ENCODE results near the gene SERPINA4.

DNA sequence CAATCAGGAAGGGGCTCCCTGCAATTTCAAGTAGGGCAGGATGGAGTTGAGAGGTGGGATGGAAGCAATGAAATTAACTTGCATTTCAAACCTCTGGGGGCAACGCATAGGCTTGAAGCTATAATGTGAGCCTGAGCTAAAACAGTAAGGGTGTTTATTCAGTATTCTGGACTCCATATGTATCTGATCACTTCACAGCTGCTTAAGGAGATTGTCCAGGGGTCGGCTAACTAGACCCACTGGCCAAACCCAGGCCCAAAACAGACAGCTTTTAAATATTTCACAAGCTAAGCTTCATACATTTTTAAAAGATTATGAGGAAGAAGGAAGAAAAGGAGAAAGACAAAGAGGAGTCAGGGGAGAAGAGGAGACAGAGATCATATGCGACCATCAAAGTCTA lies 44.1 kb downstream of the SERPINA4 start:
- TF ChIP-seq, protein P1, sequence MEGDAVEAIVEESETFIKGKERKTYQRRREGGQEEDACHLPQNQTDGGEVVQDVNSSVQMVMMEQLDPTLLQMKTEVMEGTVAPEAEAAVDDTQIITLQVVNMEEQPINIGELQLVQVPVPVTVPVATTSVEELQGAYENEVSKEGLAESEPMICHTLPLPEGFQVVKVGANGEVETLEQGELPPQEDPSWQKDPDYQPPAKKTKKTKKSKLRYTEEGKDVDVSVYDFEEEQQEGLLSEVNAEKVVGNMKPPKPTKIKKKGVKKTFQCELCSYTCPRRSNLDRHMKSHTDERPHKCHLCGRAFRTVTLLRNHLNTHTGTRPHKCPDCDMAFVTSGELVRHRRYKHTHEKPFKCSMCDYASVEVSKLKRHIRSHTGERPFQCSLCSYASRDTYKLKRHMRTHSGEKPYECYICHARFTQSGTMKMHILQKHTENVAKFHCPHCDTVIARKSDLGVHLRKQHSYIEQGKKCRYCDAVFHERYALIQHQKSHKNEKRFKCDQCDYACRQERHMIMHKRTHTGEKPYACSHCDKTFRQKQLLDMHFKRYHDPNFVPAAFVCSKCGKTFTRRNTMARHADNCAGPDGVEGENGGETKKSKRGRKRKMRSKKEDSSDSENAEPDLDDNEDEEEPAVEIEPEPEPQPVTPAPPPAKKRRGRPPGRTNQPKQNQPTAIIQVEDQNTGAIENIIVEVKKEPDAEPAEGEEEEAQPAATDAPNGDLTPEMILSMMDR (conservative IDR thresholded peaks at IDR 0.05; ENCODE audit: low read depth in 2 of 2) = no peak
- TF ChIP-seq EZH2phosphoT487 (IDR thresholded peaks at IDR 0.05; ENCODE audit: unreplicated experiment) (no peak), EZH2 (IDR thresholded peaks at IDR 0.05; ENCODE audit: low read depth, unreplicated experiment) (no peak), POLR2AphosphoS5 (IDR thresholded peaks at IDR 0.05; ENCODE audit: low read depth) (no peak), CREB1 (CRISPR knock-in tag; IDR thresholded peaks at IDR 0.05; ENCODE audit: low read depth) (no peak), STAT1 (IDR thresholded peaks at IDR 0.05; ENCODE audit: unreplicated experiment) (no peak), NANOG (IDR thresholded peaks at IDR 0.05; ENCODE audit: borderline replicate concordance) (no peak), JUNB (IDR thresholded peaks at IDR 0.05; ENCODE audit: unreplicated experiment) (no peak), ZNF114 (CRISPR knock-in tag; IDR thresholded peaks at IDR 0.05) (no peak), ZNF331 (CRISPR knock-in tag; IDR thresholded peaks at IDR 0.05; ENCODE audit: low read depth) (no peak)
- TF ChIP-seq, protein P2, sequence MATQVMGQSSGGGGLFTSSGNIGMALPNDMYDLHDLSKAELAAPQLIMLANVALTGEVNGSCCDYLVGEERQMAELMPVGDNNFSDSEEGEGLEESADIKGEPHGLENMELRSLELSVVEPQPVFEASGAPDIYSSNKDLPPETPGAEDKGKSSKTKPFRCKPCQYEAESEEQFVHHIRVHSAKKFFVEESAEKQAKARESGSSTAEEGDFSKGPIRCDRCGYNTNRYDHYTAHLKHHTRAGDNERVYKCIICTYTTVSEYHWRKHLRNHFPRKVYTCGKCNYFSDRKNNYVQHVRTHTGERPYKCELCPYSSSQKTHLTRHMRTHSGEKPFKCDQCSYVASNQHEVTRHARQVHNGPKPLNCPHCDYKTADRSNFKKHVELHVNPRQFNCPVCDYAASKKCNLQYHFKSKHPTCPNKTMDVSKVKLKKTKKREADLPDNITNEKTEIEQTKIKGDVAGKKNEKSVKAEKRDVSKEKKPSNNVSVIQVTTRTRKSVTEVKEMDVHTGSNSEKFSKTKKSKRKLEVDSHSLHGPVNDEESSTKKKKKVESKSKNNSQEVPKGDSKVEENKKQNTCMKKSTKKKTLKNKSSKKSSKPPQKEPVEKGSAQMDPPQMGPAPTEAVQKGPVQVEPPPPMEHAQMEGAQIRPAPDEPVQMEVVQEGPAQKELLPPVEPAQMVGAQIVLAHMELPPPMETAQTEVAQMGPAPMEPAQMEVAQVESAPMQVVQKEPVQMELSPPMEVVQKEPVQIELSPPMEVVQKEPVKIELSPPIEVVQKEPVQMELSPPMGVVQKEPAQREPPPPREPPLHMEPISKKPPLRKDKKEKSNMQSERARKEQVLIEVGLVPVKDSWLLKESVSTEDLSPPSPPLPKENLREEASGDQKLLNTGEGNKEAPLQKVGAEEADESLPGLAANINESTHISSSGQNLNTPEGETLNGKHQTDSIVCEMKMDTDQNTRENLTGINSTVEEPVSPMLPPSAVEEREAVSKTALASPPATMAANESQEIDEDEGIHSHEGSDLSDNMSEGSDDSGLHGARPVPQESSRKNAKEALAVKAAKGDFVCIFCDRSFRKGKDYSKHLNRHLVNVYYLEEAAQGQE (IDR thresholded peaks at IDR 0.05; ENCODE audit: unreplicated experiment) = no peak
- TF ChIP-seq, protein P3, sequence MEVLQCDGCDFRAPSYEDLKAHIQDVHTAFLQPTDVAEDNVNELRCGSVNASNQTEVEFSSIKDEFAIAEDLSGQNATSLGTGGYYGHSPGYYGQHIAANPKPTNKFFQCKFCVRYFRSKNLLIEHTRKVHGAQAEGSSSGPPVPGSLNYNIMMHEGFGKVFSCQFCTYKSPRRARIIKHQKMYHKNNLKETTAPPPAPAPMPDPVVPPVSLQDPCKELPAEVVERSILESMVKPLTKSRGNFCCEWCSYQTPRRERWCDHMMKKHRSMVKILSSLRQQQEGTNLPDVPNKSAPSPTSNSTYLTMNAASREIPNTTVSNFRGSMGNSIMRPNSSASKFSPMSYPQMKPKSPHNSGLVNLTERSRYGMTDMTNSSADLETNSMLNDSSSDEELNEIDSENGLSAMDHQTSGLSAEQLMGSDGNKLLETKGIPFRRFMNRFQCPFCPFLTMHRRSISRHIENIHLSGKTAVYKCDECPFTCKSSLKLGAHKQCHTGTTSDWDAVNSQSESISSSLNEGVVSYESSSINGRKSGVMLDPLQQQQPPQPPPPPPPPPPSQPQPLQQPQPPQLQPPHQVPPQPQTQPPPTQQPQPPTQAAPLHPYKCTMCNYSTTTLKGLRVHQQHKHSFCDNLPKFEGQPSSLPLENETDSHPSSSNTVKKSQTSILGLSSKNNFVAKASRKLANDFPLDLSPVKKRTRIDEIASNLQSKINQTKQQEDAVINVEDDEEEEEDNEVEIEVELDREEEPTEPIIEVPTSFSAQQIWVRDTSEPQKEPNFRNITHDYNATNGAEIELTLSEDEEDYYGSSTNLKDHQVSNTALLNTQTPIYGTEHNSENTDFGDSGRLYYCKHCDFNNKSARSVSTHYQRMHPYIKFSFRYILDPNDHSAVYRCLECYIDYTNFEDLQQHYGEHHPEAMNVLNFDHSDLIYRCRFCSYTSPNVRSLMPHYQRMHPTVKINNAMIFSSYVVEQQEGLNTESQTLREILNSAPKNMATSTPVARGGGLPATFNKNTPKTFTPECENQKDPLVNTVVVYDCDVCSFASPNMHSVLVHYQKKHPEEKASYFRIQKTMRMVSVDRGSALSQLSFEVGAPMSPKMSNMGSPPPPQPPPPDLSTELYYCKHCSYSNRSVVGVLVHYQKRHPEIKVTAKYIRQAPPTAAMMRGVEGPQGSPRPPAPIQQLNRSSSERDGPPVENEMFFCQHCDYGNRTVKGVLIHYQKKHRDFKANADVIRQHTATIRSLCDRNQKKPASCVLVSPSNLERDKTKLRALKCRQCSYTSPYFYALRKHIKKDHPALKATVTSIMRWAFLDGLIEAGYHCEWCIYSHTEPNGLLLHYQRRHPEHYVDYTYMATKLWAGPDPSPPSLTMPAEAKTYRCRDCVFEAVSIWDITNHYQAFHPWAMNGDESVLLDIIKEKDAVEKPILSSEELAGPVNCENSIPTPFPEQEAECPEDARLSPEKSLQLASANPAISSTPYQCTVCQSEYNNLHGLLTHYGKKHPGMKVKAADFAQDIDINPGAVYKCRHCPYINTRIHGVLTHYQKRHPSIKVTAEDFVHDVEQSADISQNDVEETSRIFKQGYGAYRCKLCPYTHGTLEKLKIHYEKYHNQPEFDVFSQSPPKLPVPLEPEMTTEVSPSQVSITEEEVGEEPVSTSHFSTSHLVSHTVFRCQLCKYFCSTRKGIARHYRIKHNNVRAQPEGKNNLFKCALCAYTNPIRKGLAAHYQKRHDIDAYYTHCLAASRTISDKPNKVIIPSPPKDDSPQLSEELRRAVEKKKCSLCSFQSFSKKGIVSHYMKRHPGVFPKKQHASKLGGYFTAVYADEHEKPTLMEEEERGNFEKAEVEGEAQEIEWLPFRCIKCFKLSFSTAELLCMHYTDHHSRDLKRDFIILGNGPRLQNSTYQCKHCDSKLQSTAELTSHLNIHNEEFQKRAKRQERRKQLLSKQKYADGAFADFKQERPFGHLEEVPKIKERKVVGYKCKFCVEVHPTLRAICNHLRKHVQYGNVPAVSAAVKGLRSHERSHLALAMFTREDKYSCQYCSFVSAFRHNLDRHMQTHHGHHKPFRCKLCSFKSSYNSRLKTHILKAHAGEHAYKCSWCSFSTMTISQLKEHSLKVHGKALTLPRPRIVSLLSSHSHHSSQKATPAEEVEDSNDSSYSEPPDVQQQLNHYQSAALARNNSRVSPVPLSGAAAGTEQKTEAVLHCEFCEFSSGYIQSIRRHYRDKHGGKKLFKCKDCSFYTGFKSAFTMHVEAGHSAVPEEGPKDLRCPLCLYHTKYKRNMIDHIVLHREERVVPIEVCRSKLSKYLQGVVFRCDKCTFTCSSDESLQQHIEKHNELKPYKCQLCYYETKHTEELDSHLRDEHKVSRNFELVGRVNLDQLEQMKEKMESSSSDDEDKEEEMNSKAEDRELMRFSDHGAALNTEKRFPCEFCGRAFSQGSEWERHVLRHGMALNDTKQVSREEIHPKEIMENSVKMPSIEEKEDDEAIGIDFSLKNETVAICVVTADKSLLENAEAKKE (CRISPR knock-in tag; IDR thresholded peaks at IDR 0.05) = no peak
- TF ChIP-seq, protein P4, sequence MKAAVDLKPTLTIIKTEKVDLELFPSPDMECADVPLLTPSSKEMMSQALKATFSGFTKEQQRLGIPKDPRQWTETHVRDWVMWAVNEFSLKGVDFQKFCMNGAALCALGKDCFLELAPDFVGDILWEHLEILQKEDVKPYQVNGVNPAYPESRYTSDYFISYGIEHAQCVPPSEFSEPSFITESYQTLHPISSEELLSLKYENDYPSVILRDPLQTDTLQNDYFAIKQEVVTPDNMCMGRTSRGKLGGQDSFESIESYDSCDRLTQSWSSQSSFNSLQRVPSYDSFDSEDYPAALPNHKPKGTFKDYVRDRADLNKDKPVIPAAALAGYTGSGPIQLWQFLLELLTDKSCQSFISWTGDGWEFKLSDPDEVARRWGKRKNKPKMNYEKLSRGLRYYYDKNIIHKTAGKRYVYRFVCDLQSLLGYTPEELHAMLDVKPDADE (IDR thresholded peaks at IDR 0.05) = no peak

All from GM23338 (cell line).